ENCODE results near the gene ARMC2. TPM values are rescaled to one million over a fixed set of nuclear protein-coding genes. Genes with fewer than 3 reads are reported as not detected.

The ARMC2 gene
- total and polyA plus RNA-seq, 2 of the 4 experiments (the other 2 are of a cell fraction): 0.72 to 3.9 TPM

DNA sequence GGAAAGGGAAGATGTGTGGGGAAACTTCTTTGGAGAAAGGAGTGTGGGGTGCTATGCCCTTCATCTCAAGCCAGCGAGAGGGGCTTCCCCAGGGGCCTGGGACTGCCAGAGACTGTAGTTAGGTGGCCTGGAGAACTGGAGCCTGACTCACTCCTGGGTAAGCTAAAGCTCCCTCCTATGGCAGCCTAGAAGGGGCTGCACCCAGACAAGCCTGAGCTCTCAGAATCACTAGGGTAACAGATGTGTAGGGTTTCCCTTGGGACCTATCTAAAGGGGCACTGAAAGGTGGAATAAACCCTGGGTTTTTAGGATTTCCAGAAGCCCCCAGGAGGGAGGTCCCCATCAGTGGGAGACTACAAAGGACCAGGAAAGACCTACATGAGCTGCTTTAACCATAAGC, 1.6 kb upstream of the ARMC2 start:
- TF ChIP-seq CEBPB (IDR thresholded peaks at IDR 0.05; ENCODE audit: low read depth, low read length) (no peak), MXI1 (IDR thresholded peaks at IDR 0.05; ENCODE audit: borderline replicate concordance, low read depth, low read length) (no peak), RCOR1 (IDR thresholded peaks at IDR 0.05; ENCODE audit: insufficient replicate concordance, low read length) (no peak), FOS (IDR thresholded peaks at IDR 0.05; ENCODE audit: low read depth, low read length) (no peak), POLR2A (IDR thresholded peaks at IDR 0.05; ENCODE audit: low read depth, low read length) (no peak), SMC3 (IDR thresholded peaks at IDR 0.05; ENCODE audit: low read depth, low read length) (no peak)
- TF ChIP-seq, protein P1, sequence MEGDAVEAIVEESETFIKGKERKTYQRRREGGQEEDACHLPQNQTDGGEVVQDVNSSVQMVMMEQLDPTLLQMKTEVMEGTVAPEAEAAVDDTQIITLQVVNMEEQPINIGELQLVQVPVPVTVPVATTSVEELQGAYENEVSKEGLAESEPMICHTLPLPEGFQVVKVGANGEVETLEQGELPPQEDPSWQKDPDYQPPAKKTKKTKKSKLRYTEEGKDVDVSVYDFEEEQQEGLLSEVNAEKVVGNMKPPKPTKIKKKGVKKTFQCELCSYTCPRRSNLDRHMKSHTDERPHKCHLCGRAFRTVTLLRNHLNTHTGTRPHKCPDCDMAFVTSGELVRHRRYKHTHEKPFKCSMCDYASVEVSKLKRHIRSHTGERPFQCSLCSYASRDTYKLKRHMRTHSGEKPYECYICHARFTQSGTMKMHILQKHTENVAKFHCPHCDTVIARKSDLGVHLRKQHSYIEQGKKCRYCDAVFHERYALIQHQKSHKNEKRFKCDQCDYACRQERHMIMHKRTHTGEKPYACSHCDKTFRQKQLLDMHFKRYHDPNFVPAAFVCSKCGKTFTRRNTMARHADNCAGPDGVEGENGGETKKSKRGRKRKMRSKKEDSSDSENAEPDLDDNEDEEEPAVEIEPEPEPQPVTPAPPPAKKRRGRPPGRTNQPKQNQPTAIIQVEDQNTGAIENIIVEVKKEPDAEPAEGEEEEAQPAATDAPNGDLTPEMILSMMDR (conservative IDR thresholded peaks at IDR 0.05; ENCODE audit: low read depth, low read length): no peak
- DNase-seq: no peak
- H3K27ac ChIP-seq (ENCODE audit: insufficient read depth, low read length): no peak overlapping the region
- dilution Hi-C loops (cut with HindIII; ENCODE audit: low sequenced_read_pairs, unreplicated experiment) (no loop called here), intact Hi-C loops (cut with micrococcal nuclease) (no loop called here), in situ Hi-C loops (cut with MboI; ENCODE audit: low sequenced_read_pairs) (no loop called here)
- H3K36me3 ChIP-seq (ENCODE audit: control insufficient read depth, insufficient read depth, low read length): no peaks in the 10 kb centered on the region
- H2BK5ac ChIP-seq (ENCODE audit: low read depth, low read length, poor library complexity, severe bottlenecking): no peak overlapping the region
- H2AK5ac ChIP-seq (ENCODE audit: low read depth, low read length): no peak overlapping the region
- no peaks in the 10 kb centered on the region for H3K9me3 ChIP-seq (ENCODE audit: control insufficient read depth, insufficient read depth, low read length)
- no peak overlapping the region for H3K9ac ChIP-seq (ENCODE audit: low read depth, low read length)
- H2BK20ac ChIP-seq (ENCODE audit: low read depth, low read length): no peak overlapping the region
- no peak overlapping the region for H4K91ac ChIP-seq (ENCODE audit: insufficient read depth, low read depth, low read length)
- H4K20me1 ChIP-seq (ENCODE audit: insufficient read depth, low read length): 0 out of 2 replicates have a peak, but pooled peaks cover 2% of the 10 kb centered on the region
- no peak overlapping the region for H3K4me2 ChIP-seq (ENCODE audit: low read depth, low read length)
- H4K8ac ChIP-seq (ENCODE audit: low read depth in 2 of 2, low read length in 2 of 2): no peak overlapping the region
- H3K4ac ChIP-seq (ENCODE audit: low read depth, low read length): no peak overlapping the region
- WGBS, 2 experiments (ENCODE audit: extremely low coverage in 2 of 2, insufficient read length in 1 of 2): no CpG with 5 or more reads among the region's 1 CpG
- H3K27me3 ChIP-seq (ENCODE audit: control insufficient read depth, insufficient read depth, low read length): no peaks in the 10 kb centered on the region
- BruUV-seq (replicated peaks): no TSS peak
- peaks cover 4% of the 10 kb centered on the region for H3K4me1 ChIP-seq (ENCODE audit: control insufficient read depth, insufficient read depth, low read length)
- H4K5ac ChIP-seq (ENCODE audit: low read depth, low read length): no peak overlapping the region
- no peak overlapping the region for H3K18ac ChIP-seq (ENCODE audit: low read depth, low read length)
- H3K4me3 ChIP-seq (ENCODE audit: insufficient read depth, low read depth, low read length): no peak overlapping the region
- no peak overlapping the region for H2AK9ac ChIP-seq (replicated peaks; ENCODE audit: low read depth, low read length, poor library complexity)
- peaks cover 0 to 3% of the 10 kb centered on the region in 2 experiments; a peak in 1 of 4 replicates for H3K79me1 ChIP-seq (ENCODE audit: low read depth in 1 of 2, low read length in 2 of 2)
- H2AFZ ChIP-seq (replicated peaks; ENCODE audit: low read length, poor library complexity): no peak overlapping the region
- no peak overlapping the region for H2BK120ac ChIP-seq (ENCODE audit: low read depth, low read length)
- no peak for ATAC-seq (ENCODE audit: low read depth)
- peaks cover 7% of the 10 kb centered on the region for H3K9me1 ChIP-seq (ENCODE audit: insufficient read depth, low read length)
- no peak overlapping the region for H3K56ac ChIP-seq (ENCODE audit: extremely low read depth, insufficient read depth, low read length)
- no peak overlapping the region for H3K14ac ChIP-seq (replicated peaks; ENCODE audit: low read depth, low read length)
- H2BK15ac ChIP-seq (ENCODE audit: low read depth, low read length): no peak overlapping the region
- ChIA-PET CTCF (no interaction called here), POLR2A (ENCODE audit: unreplicated experiment) (no interaction called here)
- no peak overlapping the region for H3K23ac ChIP-seq (ENCODE audit: low read depth, low read length)
